Aorta (tissue), 5 donors: ENCODE results near the gene IRF6. TPM values are rescaled to one million over a fixed set of nuclear protein-coding genes. Genes with fewer than 3 reads are reported as not detected.

Source experiments
- ATAC-seq: fragments of 200-7000 bp; cut with Tn5 transposase; one replicate; pipeline ENCODE4 v1.9.1; 2022; ENCODE audit warnings: moderate library complexity; ENCODE audit not compliant: low FRiP score
- DNase-seq, 2 donors: peaks; one replicate each; pipeline ENCODE4 v3.0.0-alpha.2; 2020
- H3K27ac ChIP-seq, 2 donors: one replicate each; pipeline ENCODE4 v1.5.1; 2013; ENCODE audit warnings: low read length in 2 of 2, mild to moderate bottlenecking in 2 of 2, moderate library complexity in 2 of 2, control low read depth in 1 of 2, inconsistent platforms in 1 of 2, low read depth in 1 of 2
- H3K27me3 ChIP-seq, 2 donors: one replicate each; pipeline ENCODE4 v1.6.1; 2013; ENCODE audit warnings: control low read depth in 1 of 2, low read length in 1 of 2, mild to moderate bottlenecking in 1 of 2, moderate library complexity in 1 of 2; ENCODE audit not compliant: insufficient read depth in 2 of 2, control insufficient read depth in 1 of 2
- H3K36me3 ChIP-seq, 2 donors: one replicate each; pipeline ENCODE4 v1.6.1; 2013; ENCODE audit warnings: control low read depth in 1 of 2, low read length in 1 of 2, mild to moderate bottlenecking in 1 of 2; ENCODE audit not compliant: insufficient read depth in 2 of 2, control insufficient read depth in 1 of 2
- H3K4me1 ChIP-seq, 2 donors: one replicate each; pipeline ENCODE4 v1.6.1; 2013; ENCODE audit warnings: low read length in 2 of 2, control low read depth in 1 of 2, mild to moderate bottlenecking in 1 of 2, moderate library complexity in 1 of 2; ENCODE audit not compliant: insufficient read depth in 2 of 2, control insufficient read depth in 1 of 2
- H3K4me3 ChIP-seq, 2 donors: one replicate each; pipeline ENCODE4 v1.5.1; 2013; ENCODE audit warnings: low read length in 2 of 2, control low read depth in 1 of 2, mild to moderate bottlenecking in 1 of 2
- H3K9me3 ChIP-seq: one replicate; pipeline ENCODE4 v1.6.1; 2013; ENCODE audit warnings: mild to moderate bottlenecking, low read length; ENCODE audit not compliant: control insufficient read depth
- WGBS, 2 donors: extraction: QIAGEN DNeasy Blood & Tissue Kit; methylation state at CpG; one replicate each; pipeline ENCODE4 v1.1.7; 2013; 5-methylcytosine and 5-hydroxymethylcytosine counted together
- intact Hi-C, 2 donors: fragments of 100-400 bp; cut with DNase I; formaldehyde crosslinking; loops; one replicate each; pipeline versions ENCODE4 v1.14.2 to v1.15.0; 2022
- polyA plus RNA-seq, 2 donors: library from polyadenylated mRNA; stranded (reverse); fragments of 200-250 nt; gene quantifications; one replicate each; pipeline ENCODE4 v1.2.3, GENCODE V29; 2013
- total RNA-seq, 2 donors: library from RNA; stranded (reverse); fragmentation: NEBNext Ultra II Directional; extraction: Animal tissue kit (Norgen Biotek cat#: 25700); gene quantifications; one replicate each; pipeline ENCODE4 v1.2.1, GENCODE V29; 2021
- donor health status: healthy with polysubstance abuse.
- donor health status: Bipolar disorder and iron deficiency.
- donor health status: DM: no; HTN: no; CAD: no.
- donor health status: DM: no; HTN: no; CAD: no.
- donor health status: DM: yes; HTN: yes; CAD: no.

The IRF6 gene
- total and polyA plus RNA-seq, 4 donors: 1.9 to 9.8 (median 3.2) TPM

GRCh38 chr1:209844695-209845407, 38.9 kb upstream of the IRF6 start:
- no peak overlapping the region for H3K4me3 ChIP-seq
- no peaks in the 10 kb centered on the region for H3K9me3 ChIP-seq
- H3K27me3 ChIP-seq: no peaks in the 10 kb centered on the region
- intact Hi-C loops: no loop called here
- DNase-seq: no peak
- WGBS, 2 donors: 67 to 89% methylated on average over 6 of the region's 6 CpGs
- no peaks in the 10 kb centered on the region for H3K4me1 ChIP-seq
- peaks cover 9 to 12% of the 10 kb centered on the region in 2 donors for H3K36me3 ChIP-seq
- no peak overlapping the region for H3K27ac ChIP-seq
- ATAC-seq: no peak

GRCh38 chr1:209840611-209841010, 34.7 kb upstream of the IRF6 start:
- no peaks in the 10 kb centered on the region for H3K27me3 ChIP-seq
- intact Hi-C loops: no loop called here
- H3K27ac ChIP-seq: peak overlapping the region in 1 of 2 donors; percentile 62
- H3K36me3 ChIP-seq: peaks cover 16 to 18% of the 10 kb centered on the region in 2 donors
- H3K9me3 ChIP-seq: no peaks in the 10 kb centered on the region
- no peak overlapping the region for H3K4me3 ChIP-seq
- ATAC-seq: no peak
- DNase-seq: no peak
- WGBS, 2 donors: 92 to 95% methylated on average over 5 of the region's 5 CpGs
- no peaks in the 10 kb centered on the region for H3K4me1 ChIP-seq

GRCh38 chr1:209839875-209840546, 34.1 kb upstream of the IRF6 start:
- DNase-seq (no peak), ATAC-seq (peak; percentile 38)
- intact Hi-C loops: no loop called here
- Histone ChIP-seq H3K4me3 (no peak overlapping the region), H3K27ac (peak overlapping the region in 1 of 2 donors; percentile 76), H3K27me3 (no peaks in the 10 kb centered on the region), H3K4me1 (no peaks in the 10 kb centered on the region), H3K9me3 (no peaks in the 10 kb centered on the region), H3K36me3 (peaks cover 15 to 18% of the 10 kb centered on the region in 2 donors)
- 34 to 40% methylated on average over 5 of the region's 5 CpGs for WGBS, 2 donors

- Histone ChIP-seq H3K4me3 (no peak overlapping the region), H3K27ac (no peak overlapping the region), H3K4me1 (no peaks in the 10 kb centered on the region), H3K27me3 (no peaks in the 10 kb centered on the region), H3K36me3 (peaks cover 15 to 16% of the 10 kb centered on the region in 2 donors), H3K9me3 (no peaks in the 10 kb centered on the region)
- ATAC-seq: no peak
- intact Hi-C loops: no loop called here
- no peak for DNase-seq
- 91 to 92% methylated on average over 6 of the region's 6 CpGs for WGBS, 2 donors
Observed at GRCh38 chr1:209838537-209838936, 32.6 kb upstream of the IRF6 start.

GRCh38 chr1:209837671-209838070, 31.7 kb upstream of the IRF6 start:
- H3K9me3 ChIP-seq: no peaks in the 10 kb centered on the region
- no peak overlapping the region for H3K27ac ChIP-seq
- ATAC-seq (no peak), DNase-seq (no peak)
- H3K27me3 ChIP-seq: no peaks in the 10 kb centered on the region
- intact Hi-C loops: no loop called here
- WGBS, 2 donors: 86 to 88% methylated on average over 7 of the region's 7 CpGs
- peaks cover 13 to 15% of the 10 kb centered on the region in 2 donors for H3K36me3 ChIP-seq
- H3K4me3 ChIP-seq: no peak overlapping the region
- no peaks in the 10 kb centered on the region for H3K4me1 ChIP-seq

- H3K27me3 ChIP-seq: no peaks in the 10 kb centered on the region
- H3K36me3 ChIP-seq: peaks cover 11 to 12% of the 10 kb centered on the region in 2 donors
- H3K27ac ChIP-seq: no peak overlapping the region
- no peak for DNase-seq
- no peaks in the 10 kb centered on the region for H3K9me3 ChIP-seq
- intact Hi-C loops: no loop called here
- no peak for ATAC-seq
- no peaks in the 10 kb centered on the region for H3K4me1 ChIP-seq
- H3K4me3 ChIP-seq: no peak overlapping the region
Observed at GRCh38 chr1:209835782-209836298, 29.9 kb upstream of the IRF6 start.

GRCh38 chr1:209831615-209832014, 25.7 kb upstream of the IRF6 start:
- no peak for ATAC-seq
- WGBS, 2 donors: 43 to 73% methylated on average over 1 of the region's 1 CpG
- Histone ChIP-seq H3K27me3 (no peaks in the 10 kb centered on the region), H3K36me3 (peaks cover 0 to 6% of the 10 kb centered on the region in 2 donors), H3K4me3 (no peak overlapping the region), H3K4me1 (no peaks in the 10 kb centered on the region), H3K27ac (no peak overlapping the region), H3K9me3 (no peaks in the 10 kb centered on the region)
- intact Hi-C loops: no loop called here
- DNase-seq: no peak

GRCh38 chr1:209830722-209831121, 24.8 kb upstream of the IRF6 start:
- Histone ChIP-seq H3K9me3 (no peaks in the 10 kb centered on the region), H3K27me3 (no peaks in the 10 kb centered on the region), H3K4me1 (no peaks in the 10 kb centered on the region), H3K4me3 (no peak overlapping the region), H3K36me3 (peaks cover 0 to 6% of the 10 kb centered on the region in 2 donors), H3K27ac (no peak overlapping the region)
- intact Hi-C loops: no loop called here
- ATAC-seq: no peak
- no peak for DNase-seq
- WGBS, 2 donors: 92 to 93% methylated on average over 3 of the region's 3 CpGs

GRCh38 chr1:209829716-209830115, 23.8 kb upstream of the IRF6 start:
- H3K4me3 ChIP-seq: no peak overlapping the region
- ATAC-seq: no peak
- no peaks in the 10 kb centered on the region for H3K27me3 ChIP-seq
- no peak overlapping the region for H3K27ac ChIP-seq
- intact Hi-C loops: no loop called here
- 69 to 74% methylated on average over 2 of the region's 2 CpGs for WGBS, 2 donors
- H3K4me1 ChIP-seq: no peaks in the 10 kb centered on the region
- H3K36me3 ChIP-seq: peaks cover 0 to 6% of the 10 kb centered on the region in 2 donors
- no peaks in the 10 kb centered on the region for H3K9me3 ChIP-seq
- DNase-seq: no peak
